ENCODE results near the gene CD79B. TPM values are rescaled to one million over a fixed set of nuclear protein-coding genes. Genes with fewer than 3 reads are reported as not detected.
"Not testable (repeated sequence)": the region's sequence is repeated elsewhere in the genome, so short reads cannot be mapped to it uniquely, and the experiment has no call there.

The CD79B gene
- total RNA-seq, 2 experiments from 2014 or later = 28.4 to 31.6 TPM

DNA sequence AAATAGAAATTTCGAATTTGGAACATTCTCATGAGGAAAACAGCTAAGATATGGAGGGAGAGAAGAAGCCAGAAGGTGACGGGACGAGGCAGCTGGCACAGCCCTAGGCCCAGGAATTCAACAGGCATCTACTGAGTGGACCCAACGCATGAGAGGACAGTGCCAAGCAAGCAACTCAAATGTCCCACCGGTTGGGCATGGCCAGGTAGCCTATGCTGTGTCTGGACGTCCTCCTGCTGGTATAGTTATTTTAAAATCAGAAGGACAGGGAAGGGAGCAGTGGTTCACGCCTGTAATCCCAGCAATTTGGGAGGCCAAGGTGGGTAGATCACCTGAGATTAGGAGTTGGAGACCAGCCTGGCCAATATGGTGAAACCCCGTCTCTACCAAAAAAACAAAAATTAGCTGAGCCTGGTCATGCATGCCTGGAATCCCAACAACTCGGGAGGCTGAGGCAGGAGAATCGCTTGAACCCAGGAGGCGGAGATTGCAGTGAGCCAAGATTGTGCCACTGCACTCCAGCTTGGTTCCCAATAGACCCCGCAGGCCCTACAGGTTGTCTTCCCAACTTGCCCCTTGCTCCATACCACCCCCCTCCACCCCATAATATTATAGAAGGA is 15.5 kb downstream of the CD79B start:
- DNase-seq = no peak
- H3K27ac Mint-ChIP-seq = no peak overlapping the region
- H3K9me3 Mint-ChIP-seq = no peaks in the 10 kb centered on the region
- H3K4me1 Mint-ChIP-seq (ENCODE audit: low read depth) = peaks cover 5% of the 10 kb centered on the region
- ChIA-PET CTCF (interaction anchor here (1.1 to 9.7 kb wide), 5 partner anchors 30 to 217 kb away, joined by 3 to 126 read pairs (median 4); no protein-coding TSS in a partner anchor), POLR2A (no interaction called here)
- H3K4me3 Mint-ChIP-seq = no peak overlapping the region
- no peaks in the 10 kb centered on the region for H3K36me3 Mint-ChIP-seq (ENCODE audit: low read depth)
- intact Hi-C loops (cut with micrococcal nuclease) = loop anchor here (5.0 kb wide), 3 partner anchors 76 to 216 kb away; partner anchors contain the start of gene ERN1
- no peak for TF ChIP-seq CTCF (IDR thresholded peaks at IDR 0.05)
- ATAC-seq = no peak
- no peaks in the 10 kb centered on the region for H3K27me3 Mint-ChIP-seq

- H3K36me3 Mint-ChIP-seq (ENCODE audit: low read depth); H3K4me1 Mint-ChIP-seq (ENCODE audit: low read depth); H3K27me3 Mint-ChIP-seq; H3K4me3 Mint-ChIP-seq; ATAC-seq; H3K27ac Mint-ChIP-seq; H3K9me3 Mint-ChIP-seq; POLR2A ChIA-PET; DNase-seq: not testable (repeated sequence)
- intact Hi-C loops (cut with micrococcal nuclease) = loop anchor here (5.0 kb wide), 3 partner anchors 77 to 217 kb away; partner anchors contain the start of gene ERN1
- CTCF ChIA-PET = interaction anchor here (0.9 to 9.7 kb wide), 6 partner anchors 15 to 218 kb away, joined by 3 to 126 read pairs (median 4); no protein-coding TSS in a partner anchor
These were observed 16.4 kb downstream of the CD79B start for GRCh38 chr17:63915753-63916152.

GRCh38 chr17:63914471-63914870 is 17.7 kb downstream of the CD79B start:
- ATAC-seq = no peak
- CTCF ChIA-PET = interaction anchor here (1.6 to 9.7 kb wide), 3 partner anchors 32 to 114 kb away, joined by 9 to 126 read pairs (median 95); no protein-coding TSS in a partner anchor
- intact Hi-C loops (cut with micrococcal nuclease) = no loop called here

GRCh38 chr17:63911657-63912100 is 20.5 kb downstream of the CD79B start:
- H3K4me1 Mint-ChIP-seq (ENCODE audit: low read depth) = no peaks in the 10 kb centered on the region
- ATAC-seq (peak; percentile 95), DNase-seq (peak; percentile 80)
- H3K4me3 Mint-ChIP-seq = no peak overlapping the region
- ChIA-PET POLR2A (interaction anchor here (1.3 kb wide), 1 partner anchor 219 kb away, joined by 3 read pairs; no protein-coding TSS in a partner anchor), CTCF (interaction anchor here (0.7 to 3.9 kb wide), 30 partner anchors 8 to 256 kb away, joined by 3 to 38 read pairs (median 5); partner anchors contain the start of genes CD79B and ICAM2)
- peak; percentile 88 for TF ChIP-seq CTCF (IDR thresholded peaks at IDR 0.05)
- no peaks in the 10 kb centered on the region for H3K36me3 Mint-ChIP-seq (ENCODE audit: low read depth)
- no peaks in the 10 kb centered on the region for H3K9me3 Mint-ChIP-seq
- no peaks in the 10 kb centered on the region for H3K27me3 Mint-ChIP-seq
- H3K27ac Mint-ChIP-seq = no peak overlapping the region
- intact Hi-C loops (cut with micrococcal nuclease) = no loop called here

More at GRCh38 chr17:63914471-63914870, 17.7 kb downstream of the CD79B start:
- Mint-ChIP-seq H3K4me1 (ENCODE audit: low read depth) (peaks cover 5% of the 10 kb centered on the region), H3K36me3 (ENCODE audit: low read depth) (no peaks in the 10 kb centered on the region), H3K9me3 (no peaks in the 10 kb centered on the region), H3K27me3 (no peaks in the 10 kb centered on the region), H3K4me3 (no peak overlapping the region), H3K27ac (no peak overlapping the region)
- DNase-seq = no peak
- no peak for TF ChIP-seq CTCF (IDR thresholded peaks at IDR 0.05)
- POLR2A ChIA-PET = interaction anchor here (0.8 kb wide), 1 partner anchor 32 kb away, joined by 3 read pairs; no protein-coding TSS in a partner anchor

DNA sequence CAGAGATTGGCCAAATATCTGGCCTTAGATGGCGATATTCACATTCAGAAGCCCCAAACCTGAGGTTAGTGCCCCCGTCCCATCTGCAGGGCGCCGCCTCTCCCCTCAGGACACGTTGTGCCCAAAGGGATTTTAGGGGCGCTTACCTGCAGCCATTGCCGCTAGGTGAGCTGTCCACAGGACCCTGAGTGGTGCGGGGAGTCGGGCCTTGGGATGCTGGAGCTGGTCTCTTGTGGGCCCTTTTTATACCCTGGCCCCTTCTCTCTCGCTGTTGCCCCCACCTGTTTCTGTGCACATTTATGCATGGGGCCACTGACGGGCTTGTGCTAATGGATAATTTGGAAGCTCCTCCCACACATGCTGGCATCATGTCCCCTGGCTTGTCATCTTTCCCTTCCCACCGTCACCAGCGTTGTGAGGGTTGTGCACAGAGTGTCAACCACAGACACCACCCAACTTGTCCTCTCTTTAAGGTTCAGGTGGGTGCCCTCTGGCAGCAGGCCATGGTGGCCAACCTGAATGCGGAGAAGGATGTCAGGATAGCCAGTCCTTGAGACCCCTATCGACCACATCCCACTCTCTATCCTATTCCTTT is 21.0 kb downstream of the CD79B start, which contains the start of gene CSHL1:
Gene CSHL1, minus strand, starts transcription at position 218 of the 595 bp plus-strand sequence. Its CDS starts 62 bp downstream, at position 156.
- ChIA-PET POLR2A (interaction anchor here (0.7 to 1.3 kb wide), 3 partner anchors 9 to 219 kb away, joined by 3 read pairs; no protein-coding TSS in a partner anchor), CTCF (interaction anchor here (0.7 to 3.9 kb wide), 24 partner anchors 8 to 257 kb away, joined by 3 to 38 read pairs (median 6); partner anchors contain the start of genes GH2 and ICAM2)
- no peak within 1 kb of the TSS for H3K27ac Mint-ChIP-seq

More for the DNA sequence above, 21.0 kb downstream of the CD79B start, which contains the start of gene CSHL1:
- ATAC-seq (no peak), DNase-seq (no peak)
- Mint-ChIP-seq H3K36me3 (ENCODE audit: low read depth) (no peaks in the 10 kb centered on the region), H3K4me3 (no peak within 1 kb of the TSS), H3K4me1 (ENCODE audit: low read depth) (no peaks in the 10 kb centered on the region), H3K27me3 (no peaks in the 10 kb centered on the region), H3K9me3 (no peaks in the 10 kb centered on the region)
- intact Hi-C loops (cut with micrococcal nuclease) = no loop called here
- no peak for TF ChIP-seq CTCF (IDR thresholded peaks at IDR 0.05)

All from activated CD8-positive, alpha-beta T cell treated with anti-CD3 and anti-CD28 coated beads for 36 hours (primary cell).